C4-2B (cell line): ENCODE measurements around the gene GADL1.

ENCODE experiments used
- ZFX ChIP-seq: fragments of 450-650 bp; IDR thresholded peaks from 2 replicates; pipeline ENCODE4 v1.6.1; 2017
- TF ChIP-seq, protein P1 (sequence below): fragments of 450-650 bp; conservative IDR thresholded peaks from 2 replicates; pipeline ENCODE4 v1.5.1; 2017; ENCODE audit warnings: mild to moderate bottlenecking

DNA sequence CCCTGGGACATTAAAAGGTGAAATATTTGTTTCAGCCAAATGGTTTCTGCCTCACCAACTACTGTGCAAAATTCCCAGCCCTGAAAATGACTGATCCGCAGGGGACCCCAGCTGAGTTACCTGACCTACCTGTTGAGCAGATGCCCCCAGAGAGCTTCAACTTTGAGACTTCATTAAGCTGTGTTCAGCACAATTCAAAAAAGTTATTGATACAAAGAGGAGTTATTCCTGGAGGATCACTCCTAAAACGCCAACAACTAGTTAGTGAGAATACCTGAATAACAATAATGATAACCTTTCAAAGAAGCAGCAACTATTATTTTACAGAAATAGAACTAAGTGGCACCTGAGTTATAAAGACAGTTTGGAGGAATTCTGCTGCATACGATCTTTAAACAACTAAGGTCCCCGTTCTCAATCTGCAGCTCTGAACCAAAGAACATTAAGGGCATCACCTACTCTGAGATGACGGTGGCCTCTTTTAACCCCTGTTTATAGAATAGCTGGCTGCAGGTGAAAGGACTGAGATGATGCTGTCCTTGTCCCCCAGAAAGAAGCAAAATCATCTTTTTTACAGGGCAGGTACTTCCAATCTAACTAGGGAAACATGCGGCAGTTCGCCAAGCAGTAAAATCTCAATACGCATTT, 659 bp downstream of the GADL1 start:
- TF ChIP-seq, protein P1, sequence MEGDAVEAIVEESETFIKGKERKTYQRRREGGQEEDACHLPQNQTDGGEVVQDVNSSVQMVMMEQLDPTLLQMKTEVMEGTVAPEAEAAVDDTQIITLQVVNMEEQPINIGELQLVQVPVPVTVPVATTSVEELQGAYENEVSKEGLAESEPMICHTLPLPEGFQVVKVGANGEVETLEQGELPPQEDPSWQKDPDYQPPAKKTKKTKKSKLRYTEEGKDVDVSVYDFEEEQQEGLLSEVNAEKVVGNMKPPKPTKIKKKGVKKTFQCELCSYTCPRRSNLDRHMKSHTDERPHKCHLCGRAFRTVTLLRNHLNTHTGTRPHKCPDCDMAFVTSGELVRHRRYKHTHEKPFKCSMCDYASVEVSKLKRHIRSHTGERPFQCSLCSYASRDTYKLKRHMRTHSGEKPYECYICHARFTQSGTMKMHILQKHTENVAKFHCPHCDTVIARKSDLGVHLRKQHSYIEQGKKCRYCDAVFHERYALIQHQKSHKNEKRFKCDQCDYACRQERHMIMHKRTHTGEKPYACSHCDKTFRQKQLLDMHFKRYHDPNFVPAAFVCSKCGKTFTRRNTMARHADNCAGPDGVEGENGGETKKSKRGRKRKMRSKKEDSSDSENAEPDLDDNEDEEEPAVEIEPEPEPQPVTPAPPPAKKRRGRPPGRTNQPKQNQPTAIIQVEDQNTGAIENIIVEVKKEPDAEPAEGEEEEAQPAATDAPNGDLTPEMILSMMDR = no peak
- TF ChIP-seq ZFX = no peak
